Measurements from ENCODE around the gene ITPKA. TPM values are rescaled to one million over a fixed set of nuclear protein-coding genes. Genes with fewer than 3 reads are reported as not detected.
"Not testable (repeated sequence)": the region's sequence is repeated elsewhere in the genome, so short reads cannot be mapped to it uniquely, and the experiment has no call there.

Gene ITPKA
- polyA plus RNA-seq (2012; ENCODE audit: missing spikeins), result 0.45 TPM

GRCh38 chr15:41493205-41493901, at the start of gene ITPKA:
Gene ITPKA (plus strand): TSS chr15:41493874. CDS start chr15:41493928, 54 bp downstream.
- peak; percentile 45; the same call in 1 of the 2 replicates for TF ChIP-seq POLR2A (IDR thresholded peaks at IDR 0.05; ENCODE audit: low read depth, low read length)
- TF ChIP-seq TAF1 (IDR thresholded peaks at IDR 0.05; ENCODE audit: borderline replicate concordance, low read depth, low read length), result peak; percentile 42; the same call in 1 of the 2 replicates
- TF ChIP-seq POLR2AphosphoS5 (IDR thresholded peaks at IDR 0.05; ENCODE audit: low read depth, low read length), result no peak
- peak; percentile 86 for DNase-seq (ENCODE audit: insufficient read length)
- FAIRE-seq, result peak; percentile 68

DNA sequence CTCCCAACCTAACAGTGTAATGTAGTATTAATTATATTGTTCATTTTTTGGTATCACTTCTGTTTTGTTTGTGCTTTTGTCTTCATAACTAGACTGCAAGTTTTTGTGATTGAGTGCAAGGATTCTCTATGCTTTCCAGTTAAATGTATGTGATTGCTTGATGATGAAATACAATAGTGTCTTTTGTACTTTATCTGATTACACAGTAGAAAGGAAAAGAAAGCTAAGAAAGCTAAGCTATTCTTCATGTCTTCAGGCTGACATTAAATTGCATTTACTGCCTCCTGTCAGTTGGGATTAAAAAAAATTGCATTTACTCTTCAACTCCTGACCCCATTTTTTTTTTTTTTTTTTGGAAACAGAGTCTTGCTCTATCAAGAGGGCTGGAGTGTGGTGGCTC, 48.3 kb upstream of the ITPKA start:
- no peak for FAIRE-seq
- TF ChIP-seq POLR2AphosphoS5 (IDR thresholded peaks at IDR 0.05; ENCODE audit: low read depth, low read length) (no peak), TAF1 (IDR thresholded peaks at IDR 0.05; ENCODE audit: borderline replicate concordance, low read depth, low read length) (no peak), POLR2A (IDR thresholded peaks at IDR 0.05; ENCODE audit: low read depth, low read length) (no peak)
- DNase-seq (ENCODE audit: insufficient read length), result no peak

- no peak for FAIRE-seq
- DNase-seq (ENCODE audit: insufficient read length), result no peak
- no peak for TF ChIP-seq POLR2AphosphoS5 (IDR thresholded peaks at IDR 0.05; ENCODE audit: low read depth, low read length)
- no peak for TF ChIP-seq TAF1 (IDR thresholded peaks at IDR 0.05; ENCODE audit: borderline replicate concordance, low read depth, low read length)
- TF ChIP-seq POLR2A (IDR thresholded peaks at IDR 0.05; ENCODE audit: low read depth, low read length), result no peak
Measured at GRCh38 chr15:41462084-41462795, 31.4 kb upstream of the ITPKA start.

- FAIRE-seq (no peak), DNase-seq (ENCODE audit: insufficient read length) (no peak)
- no peak for TF ChIP-seq TAF1 (IDR thresholded peaks at IDR 0.05; ENCODE audit: borderline replicate concordance, low read depth, low read length)
- TF ChIP-seq POLR2AphosphoS5 (IDR thresholded peaks at IDR 0.05; ENCODE audit: low read depth, low read length), result no peak
- TF ChIP-seq POLR2A (IDR thresholded peaks at IDR 0.05; ENCODE audit: low read depth, low read length), result no peak
Measured at GRCh38 chr15:41464889-41465580, 28.6 kb upstream of the ITPKA start.

DNA sequence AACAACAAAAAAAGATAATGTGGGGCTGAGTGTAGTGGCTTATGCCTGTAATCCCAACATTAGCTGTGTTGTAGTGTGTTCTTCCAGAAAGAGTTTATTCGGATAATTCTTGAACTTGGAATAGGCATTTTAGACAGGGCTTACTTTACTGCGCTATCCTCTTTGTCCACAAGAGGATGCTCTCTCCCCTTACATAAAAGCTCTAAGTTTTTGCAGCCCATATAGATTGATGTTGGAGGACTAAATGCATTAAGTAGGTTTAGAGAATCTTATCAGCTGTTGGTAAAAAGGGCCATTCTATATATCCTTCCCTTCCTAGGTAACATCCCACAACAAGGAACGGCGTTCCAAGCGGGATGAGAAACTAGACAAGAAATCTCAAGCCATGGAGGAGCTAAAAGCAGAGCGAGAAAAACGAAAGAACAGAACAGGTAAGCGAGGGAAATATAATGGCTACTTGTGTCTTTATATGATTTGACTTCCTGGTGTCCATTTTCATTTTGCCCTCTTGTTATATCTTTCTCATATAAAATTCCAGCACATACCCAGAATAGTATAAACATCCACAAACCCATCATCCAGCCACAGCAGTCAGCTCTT, 27.8 kb upstream of the ITPKA start:
- TF ChIP-seq POLR2AphosphoS5 (IDR thresholded peaks at IDR 0.05; ENCODE audit: low read depth, low read length), result no peak
- no peak for TF ChIP-seq TAF1 (IDR thresholded peaks at IDR 0.05; ENCODE audit: borderline replicate concordance, low read depth, low read length)
- TF ChIP-seq POLR2A (IDR thresholded peaks at IDR 0.05; ENCODE audit: low read depth, low read length), result no peak
- DNase-seq (ENCODE audit: insufficient read length), result no peak
- FAIRE-seq, result peak; percentile 63

DNA sequence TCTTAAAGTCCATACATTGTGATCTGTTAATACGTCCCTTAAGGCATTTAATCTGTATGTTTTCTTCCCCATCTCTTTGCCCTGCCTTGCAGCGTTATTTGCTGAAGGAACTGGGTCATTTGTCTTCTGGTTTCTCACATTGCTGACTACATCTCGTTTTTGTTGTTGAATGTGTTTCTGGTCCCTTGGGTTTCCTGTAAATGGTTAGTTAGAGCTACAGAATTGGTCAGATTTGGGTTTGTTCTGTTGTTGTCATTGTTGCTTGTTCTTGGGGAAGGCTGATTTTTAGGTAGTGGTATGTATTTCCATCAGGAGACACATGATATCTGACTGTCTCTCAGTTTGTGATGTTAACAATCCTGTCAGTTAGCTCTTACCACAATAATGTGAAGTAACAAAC, 27.0 kb upstream of the ITPKA start:
- no peak for FAIRE-seq
- no peak for TF ChIP-seq TAF1 (IDR thresholded peaks at IDR 0.05; ENCODE audit: borderline replicate concordance, low read depth, low read length)
- TF ChIP-seq POLR2AphosphoS5 (IDR thresholded peaks at IDR 0.05; ENCODE audit: low read depth, low read length), result no peak
- no peak for TF ChIP-seq POLR2A (IDR thresholded peaks at IDR 0.05; ENCODE audit: low read depth, low read length)

GRCh38 chr15:41469644-41470043, 24.0 kb upstream of the ITPKA start:
- not testable (repeated sequence) for FAIRE-seq; DNase-seq (ENCODE audit: insufficient read length)

More for the DNA sequence above, 27.0 kb upstream of the ITPKA start:
- DNase-seq (ENCODE audit: insufficient read length), result no peak

DNA sequence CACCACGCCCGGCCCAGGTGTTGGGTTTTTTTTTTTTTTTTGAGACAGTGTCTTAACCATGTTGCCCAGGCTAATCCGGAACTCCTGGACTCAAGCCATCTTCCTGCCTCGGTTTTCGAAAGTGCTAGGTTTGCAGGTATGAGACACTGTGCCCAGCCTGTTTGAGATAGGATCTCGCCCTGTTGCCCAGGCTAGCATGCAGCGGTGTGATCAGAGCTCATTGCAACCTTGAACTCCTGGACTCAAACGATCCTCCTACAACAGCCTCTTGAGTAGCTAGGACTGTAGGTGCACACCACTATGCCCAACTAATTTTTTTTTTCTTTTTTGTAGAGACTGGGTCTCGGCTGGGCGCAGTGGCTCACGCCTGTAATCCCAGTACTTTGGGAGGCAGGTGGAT, 20.3 kb upstream of the ITPKA start:
- no peak for DNase-seq (ENCODE audit: insufficient read length)
- TF ChIP-seq POLR2AphosphoS5 (IDR thresholded peaks at IDR 0.05; ENCODE audit: low read depth, low read length) (no peak), TAF1 (IDR thresholded peaks at IDR 0.05; ENCODE audit: borderline replicate concordance, low read depth, low read length) (no peak), POLR2A (IDR thresholded peaks at IDR 0.05; ENCODE audit: low read depth, low read length) (no peak)
- no peak for FAIRE-seq

- FAIRE-seq (no peak), DNase-seq (ENCODE audit: insufficient read length) (no peak)
- TF ChIP-seq TAF1 (IDR thresholded peaks at IDR 0.05; ENCODE audit: borderline replicate concordance, low read depth, low read length), result no peak
- TF ChIP-seq POLR2AphosphoS5 (IDR thresholded peaks at IDR 0.05; ENCODE audit: low read depth, low read length), result no peak
- TF ChIP-seq POLR2A (IDR thresholded peaks at IDR 0.05; ENCODE audit: low read depth, low read length), result no peak
Measured at GRCh38 chr15:41474436-41474835, 19.2 kb upstream of the ITPKA start.

DNA sequence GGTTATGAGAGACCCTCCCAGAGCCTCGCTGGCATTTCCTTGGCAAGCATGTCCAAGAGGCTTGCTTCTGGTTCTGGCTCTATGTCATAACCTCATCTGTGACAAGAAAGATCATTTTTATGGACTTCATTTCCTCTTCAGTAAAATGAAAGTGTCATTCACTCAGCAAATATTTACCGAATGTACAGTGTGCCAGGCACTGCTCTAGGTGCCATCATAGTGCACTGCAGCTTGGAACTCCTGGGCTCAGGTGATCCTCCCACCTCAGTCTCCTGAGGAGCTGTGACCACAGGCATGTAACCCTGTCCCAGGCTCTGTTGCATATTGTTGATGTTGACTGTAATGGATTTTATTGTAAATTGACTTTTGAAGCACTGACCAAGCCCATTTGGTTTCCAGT, 18.7 kb upstream of the ITPKA start:
- TF ChIP-seq POLR2A (IDR thresholded peaks at IDR 0.05; ENCODE audit: low read depth, low read length) (no peak), TAF1 (IDR thresholded peaks at IDR 0.05; ENCODE audit: borderline replicate concordance, low read depth, low read length) (no peak), POLR2AphosphoS5 (IDR thresholded peaks at IDR 0.05; ENCODE audit: low read depth, low read length) (no peak)
- no peak for DNase-seq (ENCODE audit: insufficient read length)
- FAIRE-seq, result no peak

DNA sequence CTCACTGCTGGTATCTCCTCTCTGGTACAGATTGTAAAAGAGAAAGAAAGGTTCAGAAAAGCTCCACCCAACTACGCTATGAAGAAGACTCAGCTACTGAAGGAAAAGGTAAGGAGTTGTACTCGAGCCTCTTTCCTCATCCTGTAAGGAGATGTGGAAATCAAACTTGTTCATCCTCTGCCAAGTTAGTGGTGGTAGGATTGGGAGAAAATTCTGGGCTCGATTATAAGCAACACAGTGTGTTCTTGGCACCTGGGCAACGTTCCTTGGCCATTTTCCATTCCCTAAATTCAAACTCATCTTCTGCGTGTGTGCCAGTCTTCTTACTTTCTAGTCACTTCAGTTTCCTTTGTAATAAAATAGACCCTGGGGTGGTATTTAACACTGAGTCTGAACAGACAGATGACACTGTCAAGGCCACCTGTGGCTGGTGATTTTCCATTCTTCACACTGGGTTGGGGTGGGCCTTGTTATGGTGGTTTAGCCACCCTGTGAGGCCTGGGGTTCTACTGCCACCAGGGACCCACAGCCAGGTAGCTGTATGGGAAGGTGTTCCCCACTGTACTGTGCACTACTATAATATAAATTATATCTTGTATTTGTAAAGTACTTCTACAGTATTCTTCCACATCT, 17.1 kb upstream of the ITPKA start:
- no peak for DNase-seq (ENCODE audit: insufficient read length)
- TF ChIP-seq POLR2A (IDR thresholded peaks at IDR 0.05; ENCODE audit: low read depth, low read length), result no peak
- TF ChIP-seq TAF1 (IDR thresholded peaks at IDR 0.05; ENCODE audit: borderline replicate concordance, low read depth, low read length), result no peak
- no peak for TF ChIP-seq POLR2AphosphoS5 (IDR thresholded peaks at IDR 0.05; ENCODE audit: low read depth, low read length)
- FAIRE-seq, result no peak

Measured in GM12892 (cell line).